HG02870 (cell line): ENCODE results near the gene GPR173.

Experiments
- ATAC-seq: cut with Tn5 transposase; IDR thresholded peaks from one replicate; pipeline ENCODE4 v1.9.1; 2021; ENCODE audit warnings: mild to moderate bottlenecking, moderate library complexity; ENCODE audit not compliant: unreplicated experiment

The GPR173 gene

GRCh38 chrX:53065104-53065503 is 16.5 kb downstream of the GPR173 start:
- no peak for ATAC-seq

- ATAC-seq = no peak
Measured at GRCh38 chrX:53071064-53071463, 22.5 kb downstream of the GPR173 start.

- ATAC-seq = peak; percentile 76
Measured at GRCh38 chrX:53071604-53072417, 23.2 kb downstream of the GPR173 start.

- no peak for ATAC-seq
Measured at GRCh38 chrX:53072418-53073114, 24.0 kb downstream of the GPR173 start.

GRCh38 chrX:53073115-53073586 is 24.6 kb downstream of the GPR173 start:
- no peak for ATAC-seq

- ATAC-seq = no peak
Measured at GRCh38 chrX:53075011-53075410, 26.4 kb downstream of the GPR173 start.

- ATAC-seq = no peak
Measured at GRCh38 chrX:53076671-53077070, 28.1 kb downstream of the GPR173 start.

GRCh38 chrX:53077207-53078197 is 28.9 kb downstream of the GPR173 start:
- no peak for ATAC-seq

- no peak for ATAC-seq
Measured at GRCh38 chrX:53078943-53079342, 30.4 kb downstream of the GPR173 start.

GRCh38 chrX:53080628-53081580 is 32.3 kb downstream of the GPR173 start:
- no peak for ATAC-seq

GRCh38 chrX:53081925-53082772 is 33.6 kb downstream of the GPR173 start, which contains the start of gene TSPYL2:
TSPYL2 (plus strand) TSS chrX:53082367; CDS start chrX:53082499, 132 bp downstream.
- peak; percentile 89 for ATAC-seq

GRCh38 chrX:53082773-53083616 is 34.4 kb downstream of the GPR173 start:
- no peak for ATAC-seq

GRCh38 chrX:53084043-53084570 is 35.5 kb downstream of the GPR173 start:
- ATAC-seq = no peak

- ATAC-seq = no peak
Measured at GRCh38 chrX:53084863-53085262, 36.3 kb downstream of the GPR173 start.

GRCh38 chrX:53085661-53086229 is 37.2 kb downstream of the GPR173 start:
- ATAC-seq = no peak

GRCh38 chrX:53086464-53086863 is 37.9 kb downstream of the GPR173 start:
- no peak for ATAC-seq

- no peak for ATAC-seq
Measured at GRCh38 chrX:53087388-53087831, 38.8 kb downstream of the GPR173 start.
